PC-3 (cell line): ENCODE measurements around the gene ARID3C.

ENCODE experiments used
- EZH2 ChIP-seq: fragments of 300-600 bp; sonication (generic); IDR thresholded peaks from one replicate; pipeline ENCODE4 v1.6.1; 2017; ENCODE audit warnings: antibody characterized with exemption, mild to moderate bottlenecking, low read length; ENCODE audit not compliant: unreplicated experiment
- TF ChIP-seq, protein P1 (sequence below): fragments of 300-600 bp; sonication (generic); conservative IDR thresholded peaks from 2 replicates; pipeline ENCODE4 v1.5.1; 2017; ENCODE audit warnings: antibody characterized with exemption, low read depth, mild to moderate bottlenecking, low read length

DNA sequence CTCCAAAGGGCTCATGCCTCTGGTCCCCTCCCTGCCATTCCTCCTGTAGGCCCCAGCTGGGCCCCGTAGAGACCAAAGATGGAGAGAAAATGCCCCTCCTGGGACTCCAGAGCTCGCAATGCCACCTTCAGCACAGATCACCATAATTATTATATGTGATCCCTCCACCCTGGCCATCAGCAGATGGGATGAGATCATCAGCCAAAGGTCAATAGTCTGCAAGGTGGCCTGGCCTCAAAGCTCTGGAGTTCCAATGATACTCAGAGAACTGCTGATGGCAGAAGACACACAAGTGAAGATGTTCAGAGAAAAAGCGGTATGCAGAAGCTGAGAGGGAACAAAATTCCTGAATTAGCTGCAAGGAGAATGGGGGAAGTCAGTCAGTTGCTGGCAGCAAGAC, 22.0 kb downstream of the ARID3C start:
- TF ChIP-seq, protein P1, sequence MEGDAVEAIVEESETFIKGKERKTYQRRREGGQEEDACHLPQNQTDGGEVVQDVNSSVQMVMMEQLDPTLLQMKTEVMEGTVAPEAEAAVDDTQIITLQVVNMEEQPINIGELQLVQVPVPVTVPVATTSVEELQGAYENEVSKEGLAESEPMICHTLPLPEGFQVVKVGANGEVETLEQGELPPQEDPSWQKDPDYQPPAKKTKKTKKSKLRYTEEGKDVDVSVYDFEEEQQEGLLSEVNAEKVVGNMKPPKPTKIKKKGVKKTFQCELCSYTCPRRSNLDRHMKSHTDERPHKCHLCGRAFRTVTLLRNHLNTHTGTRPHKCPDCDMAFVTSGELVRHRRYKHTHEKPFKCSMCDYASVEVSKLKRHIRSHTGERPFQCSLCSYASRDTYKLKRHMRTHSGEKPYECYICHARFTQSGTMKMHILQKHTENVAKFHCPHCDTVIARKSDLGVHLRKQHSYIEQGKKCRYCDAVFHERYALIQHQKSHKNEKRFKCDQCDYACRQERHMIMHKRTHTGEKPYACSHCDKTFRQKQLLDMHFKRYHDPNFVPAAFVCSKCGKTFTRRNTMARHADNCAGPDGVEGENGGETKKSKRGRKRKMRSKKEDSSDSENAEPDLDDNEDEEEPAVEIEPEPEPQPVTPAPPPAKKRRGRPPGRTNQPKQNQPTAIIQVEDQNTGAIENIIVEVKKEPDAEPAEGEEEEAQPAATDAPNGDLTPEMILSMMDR: no peak
- no peak for TF ChIP-seq EZH2
